T-cell (primary cell): Measurements from ENCODE around the gene TRAPPC3L. TPM values are rescaled to one million over a fixed set of nuclear protein-coding genes. Genes with fewer than 3 reads are reported as not detected.

ENCODE experiments used
- ATAC-seq, 4 experiments: fragments of 200-7000 bp in 3 of 4; fragments of 150-1000 bp in 1 of 4; cut with Tn5 transposase; replicated peaks in 1 of 4; 1 replicate in 3 of 4; 2 replicates in 1 of 4; pipeline ENCODE4 v1.10.0; 2021; ENCODE audit warnings: moderate library complexity in 3 of 4, mild to moderate bottlenecking in 2 of 4, moderate number of reproducible peaks in 1 of 4
- CTCF ChIA-PET, 2 donors: fragments of 300-600 bp; sonication (Branson Sonifier 250); formaldehyde crosslinking; loops; one replicate each; lab custom pipeline; 2022; ENCODE audit warnings: antibody characterized with exemption in 2 of 2; lab: Charles Lee
- POLR2A ChIA-PET, 2 donors: fragments of 300-600 bp; sonication (Branson Sonifier 250); formaldehyde crosslinking; loops; one replicate each; lab custom pipeline; 2022; ENCODE audit warnings: antibody characterized with exemption in 2 of 2; lab: Charles Lee
- DNase-seq, 35 experiments: peaks; one replicate each; pipeline versions ENCODE4 v3.0.0 to v3.0.0-alpha.2; 2013 to 2023
- H3K27ac ChIP-seq: one replicate; pipeline ENCODE4 v1.5.1; 2013; ENCODE audit warnings: low read length
- H3K27me3 ChIP-seq, 2 experiments: replicated peaks in 1 of 2; 1 replicate in 1 of 2; 2 replicates in 1 of 2; pipeline versions ENCODE4 v1.6.1 to v1.7.0; 2013; ENCODE audit warnings: low read length in 1 of 2, mixed read lengths in 1 of 2; ENCODE audit not compliant: control insufficient read depth in 2 of 2, insufficient read depth in 2 of 2; ENCODE audit errors: extremely low read depth in 1 of 2
- H3K36me3 ChIP-seq, 2 donors: 1 replicate in 1 of 2; 2 replicates in 1 of 2; pipeline versions ENCODE4 v1.6.1 to v1.7.0; 2013; ENCODE audit warnings: low read length in 1 of 2; ENCODE audit not compliant: control insufficient read depth in 2 of 2, insufficient read depth in 1 of 2; ENCODE audit errors: extremely low read depth in 1 of 2
- H3K4me1 ChIP-seq, 2 experiments: 1 replicate in 1 of 2; 2 replicates in 1 of 2; pipeline versions ENCODE4 v1.6.1 to v1.7.0; 2013; ENCODE audit warnings: low read length in 2 of 2, mixed read lengths in 1 of 2; ENCODE audit not compliant: insufficient read depth in 2 of 2, control insufficient read depth in 1 of 2; ENCODE audit errors: extremely low read depth in 1 of 2
- H3K4me3 ChIP-seq, 2 donors: 1 replicate in 1 of 2; 2 replicates in 1 of 2; pipeline versions ENCODE4 v1.5.1 to v1.7.0; 2013; ENCODE audit warnings: mild to moderate bottlenecking in 2 of 2, low read length in 1 of 2, moderate library complexity in 1 of 2; ENCODE audit not compliant: control insufficient read depth in 1 of 2; ENCODE audit errors: extremely low read depth in 1 of 2
- H3K9me3 ChIP-seq: 2 replicates; pipeline ENCODE4 v1.7.0; 2013
- H3K27ac Mint-ChIP-seq, 2 donors: one replicate each; pipeline ENCODE4 v1.8.0; 2020 to 2021; ENCODE audit warnings: mild to moderate bottlenecking in 2 of 2, mixed read lengths in 2 of 2
- H3K27me3 Mint-ChIP-seq, 2 donors: one replicate each; pipeline ENCODE4 v1.8.0; 2021 to 2022; ENCODE audit warnings: mixed read lengths in 2 of 2
- H3K36me3 Mint-ChIP-seq: one replicate; pipeline ENCODE4 v1.8.0; 2021; ENCODE audit warnings: mixed read lengths
- H3K4me1 Mint-ChIP-seq, 3 donors: one replicate each; pipeline ENCODE4 v1.8.0; 2020 to 2022; ENCODE audit warnings: mixed read lengths in 3 of 3, mild to moderate bottlenecking in 1 of 3
- H3K4me3 Mint-ChIP-seq, 3 donors: one replicate each; pipeline ENCODE4 v1.8.0; 2020 to 2022; ENCODE audit warnings: mild to moderate bottlenecking in 3 of 3, mixed read lengths in 3 of 3, moderate library complexity in 3 of 3
- H3K9me3 Mint-ChIP-seq, 3 donors: one replicate each; pipeline ENCODE4 v1.8.0; 2020 to 2022; ENCODE audit warnings: mixed read lengths in 3 of 3
- WGBS: methylation state at CpG from one replicate; pipeline ENCODE4 v1.1.5; 2013; ENCODE audit warnings: missing lambda C conversion rate; ENCODE audit not compliant: insufficient coverage; 5-methylcytosine and 5-hydroxymethylcytosine counted together
- total RNA-seq, 35 experiments: library from RNA in 6 of 35; stranded (reverse) in 6 of 35; fragments of 120-200 nt in 1 of 35; gene quantifications; one replicate each; pipeline versions ENCODE4 v1.2.1 to v1.2.4 and lab custom pipeline; 2013 to 2026

TRAPPC3L gene
- total RNA-seq, 5 donors from 2014 or later (not counting 1 experiment from before 2014, with no cell fraction given) = not detected

- no peaks in the 10 kb centered on the region for H3K36me3 ChIP-seq
- DNase-seq (no peak), ATAC-seq (no peak)
- ChIA-PET CTCF (interaction anchor here (0.9 to 1.0 kb wide), 3 partner anchors 241 to 312 kb away, joined by 3 to 4 read pairs (median 3); no protein-coding TSS in a partner anchor), POLR2A (no interaction called here)
- H3K4me3 ChIP-seq = no peak overlapping the region
- no peaks in the 10 kb centered on the region for H3K9me3 ChIP-seq
- no peaks in the 10 kb centered on the region for H3K27me3 ChIP-seq
- no peaks in the 10 kb centered on the region for H3K9me3 Mint-ChIP-seq
- no CpG with 5 or more reads among the region's 3 CpGs for WGBS
- H3K4me1 Mint-ChIP-seq = no peaks in the 10 kb centered on the region
- H3K4me1 ChIP-seq = no peaks in the 10 kb centered on the region
- no peak overlapping the region for H3K27ac Mint-ChIP-seq
- no peaks in the 10 kb centered on the region for H3K36me3 Mint-ChIP-seq
- H3K27me3 Mint-ChIP-seq = peaks cover 18 to 19% of the 10 kb centered on the region in 2 donors
- H3K4me3 Mint-ChIP-seq = no peak overlapping the region
- H3K27ac ChIP-seq = no peak overlapping the region
Measured at GRCh38 chr6:116529466-116530290, 15.8 kb downstream of the TRAPPC3L start.

DNA sequence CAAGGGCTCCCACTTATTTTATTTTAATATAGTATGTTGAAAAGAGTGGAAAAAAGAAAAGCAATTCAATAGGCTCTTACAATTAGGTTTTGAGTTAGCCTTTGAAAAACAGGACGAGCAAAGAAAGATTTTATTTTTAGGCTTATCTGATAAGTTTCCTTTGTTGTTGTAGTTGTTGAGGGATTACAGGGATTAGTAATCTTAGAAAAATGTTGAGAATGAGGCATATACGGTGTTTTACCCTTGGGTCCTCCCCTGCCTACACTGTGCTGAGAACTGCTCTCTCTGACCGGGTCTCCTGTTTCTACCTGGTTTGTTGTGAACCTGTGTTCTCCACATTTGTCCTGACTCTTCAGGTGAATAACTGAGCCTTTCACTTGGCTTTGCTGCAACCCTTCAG is 16.7 kb downstream of the TRAPPC3L start:
- POLR2A ChIA-PET = no interaction called here

GRCh38 chr6:116528133-116528532 is 17.4 kb downstream of the TRAPPC3L start:
- Mint-ChIP-seq H3K4me1 (no peaks in the 10 kb centered on the region), H3K9me3 (no peaks in the 10 kb centered on the region), H3K27me3 (peaks cover 16 to 18% of the 10 kb centered on the region in 2 donors), H3K27ac (no peak overlapping the region), H3K4me3 (no peak overlapping the region), H3K36me3 (no peaks in the 10 kb centered on the region)
- H3K4me1 ChIP-seq = no peaks in the 10 kb centered on the region
- DNase-seq (no peak), ATAC-seq (no peak)
- POLR2A ChIA-PET = no interaction called here
- H3K4me3 ChIP-seq = no peak overlapping the region
- H3K36me3 ChIP-seq = no peaks in the 10 kb centered on the region
- no peak overlapping the region for H3K27ac ChIP-seq
- CTCF ChIA-PET = no interaction called here
- no peaks in the 10 kb centered on the region for H3K9me3 ChIP-seq
- no peaks in the 10 kb centered on the region for H3K27me3 ChIP-seq
- WGBS = no CpG with 5 or more reads among the region's 1 CpG

More for the DNA sequence above, 16.7 kb downstream of the TRAPPC3L start:
- no peaks in the 10 kb centered on the region for H3K36me3 Mint-ChIP-seq
- H3K27ac ChIP-seq = no peak overlapping the region
- ATAC-seq (no peak), DNase-seq (no peak)
- no peaks in the 10 kb centered on the region for H3K9me3 ChIP-seq
- WGBS = 83% methylated on average over 2 of the region's 3 CpGs
- peaks cover 16 to 19% of the 10 kb centered on the region in 2 donors for H3K27me3 Mint-ChIP-seq
- H3K27ac Mint-ChIP-seq = no peak overlapping the region
- no peaks in the 10 kb centered on the region for H3K4me1 ChIP-seq
- H3K4me3 Mint-ChIP-seq = no peak overlapping the region
- no peaks in the 10 kb centered on the region for H3K9me3 Mint-ChIP-seq
- H3K4me1 Mint-ChIP-seq = no peaks in the 10 kb centered on the region
- H3K4me3 ChIP-seq = no peak overlapping the region
- H3K27me3 ChIP-seq = no peaks in the 10 kb centered on the region
- CTCF ChIA-PET = interaction anchor here (0.9 to 1.0 kb wide), 2 partner anchors 240 to 241 kb away, joined by 3 to 4 read pairs; no protein-coding TSS in a partner anchor
- no peaks in the 10 kb centered on the region for H3K36me3 ChIP-seq

DNA sequence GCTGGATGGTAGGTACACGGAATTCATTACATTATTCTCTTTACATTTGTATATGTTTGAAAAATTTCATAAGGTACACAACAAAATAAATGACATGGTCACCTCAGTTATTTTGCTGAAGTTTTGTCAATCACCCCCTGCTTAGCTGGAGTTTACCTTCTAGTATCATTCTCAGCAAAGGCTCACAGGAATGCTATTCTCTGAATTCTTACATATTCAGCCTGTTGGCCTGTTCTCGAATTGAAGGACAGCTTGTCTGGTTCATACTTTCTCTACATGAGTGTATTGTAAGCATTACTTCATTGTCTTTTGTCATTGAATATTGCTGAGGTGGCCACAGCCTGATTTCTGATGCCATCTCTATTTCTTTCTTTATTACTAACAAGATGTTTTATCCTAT is 21.2 kb downstream of the TRAPPC3L start:
- ChIA-PET POLR2A (interaction anchor here in 1 of 2 donors (0.6 kb wide), 1 partner anchor 233 kb away, joined by 3 read pairs; no protein-coding TSS in a partner anchor), CTCF (no interaction called here)
- Mint-ChIP-seq H3K36me3 (no peaks in the 10 kb centered on the region), H3K27me3 (peaks cover 0 to 3% of the 10 kb centered on the region in 2 donors), H3K27ac (no peak overlapping the region), H3K4me3 (no peak overlapping the region), H3K9me3 (no peaks in the 10 kb centered on the region), H3K4me1 (no peaks in the 10 kb centered on the region)
- WGBS = no CpG with 5 or more reads among the region's 2 CpGs
- Histone ChIP-seq H3K36me3 (no peaks in the 10 kb centered on the region), H3K9me3 (no peaks in the 10 kb centered on the region), H3K4me3 (no peak overlapping the region), H3K27me3 (no peaks in the 10 kb centered on the region), H3K4me1 (no peaks in the 10 kb centered on the region), H3K27ac (no peak overlapping the region)
- no peak for DNase-seq
- no peak for ATAC-seq

GRCh38 chr6:116522896-116523295 is 22.6 kb downstream of the TRAPPC3L start:
- ATAC-seq (no peak), DNase-seq (no peak)
- Histone ChIP-seq H3K4me3 (no peak overlapping the region), H3K36me3 (no peaks in the 10 kb centered on the region), H3K4me1 (no peaks in the 10 kb centered on the region), H3K27ac (no peak overlapping the region), H3K9me3 (no peaks in the 10 kb centered on the region), H3K27me3 (no peaks in the 10 kb centered on the region)
- Mint-ChIP-seq H3K9me3 (no peaks in the 10 kb centered on the region), H3K36me3 (no peaks in the 10 kb centered on the region), H3K4me1 (no peaks in the 10 kb centered on the region), H3K27me3 (peaks cover 4% of the 10 kb centered on the region in 2 donors), H3K27ac (no peak overlapping the region), H3K4me3 (no peak overlapping the region)
- no CpG with 5 or more reads among the region's 2 CpGs for WGBS
- ChIA-PET POLR2A (no interaction called here), CTCF (interaction anchor here (0.6 to 1.1 kb wide), 2 partner anchors 10 to 12 kb away, joined by 3 to 4 read pairs; no protein-coding TSS in a partner anchor)

- no peaks in the 10 kb centered on the region for H3K27me3 ChIP-seq
- H3K9me3 ChIP-seq = no peaks in the 10 kb centered on the region
- CTCF ChIA-PET = interaction anchor here in 1 of 2 donors (1.2 kb wide), 1 partner anchor 14 kb away, joined by 3 read pairs; no protein-coding TSS in a partner anchor
- WGBS = 100% methylated on average over 2 of the region's 4 CpGs
- no peaks in the 10 kb centered on the region for H3K4me1 Mint-ChIP-seq
- H3K27ac Mint-ChIP-seq = no peak overlapping the region
- H3K9me3 Mint-ChIP-seq = no peaks in the 10 kb centered on the region
- H3K4me3 ChIP-seq = no peak overlapping the region
- no peak for DNase-seq
- POLR2A ChIA-PET = no interaction called here
- H3K4me3 Mint-ChIP-seq = no peak overlapping the region
- ATAC-seq = no peak
- no peak overlapping the region for H3K27ac ChIP-seq
- H3K36me3 Mint-ChIP-seq = no peaks in the 10 kb centered on the region
- no peaks in the 10 kb centered on the region for H3K4me1 ChIP-seq
- peaks cover 4 to 5% of the 10 kb centered on the region in 2 donors for H3K27me3 Mint-ChIP-seq
- no peaks in the 10 kb centered on the region for H3K36me3 ChIP-seq
Measured at GRCh38 chr6:116518621-116519368, 26.7 kb downstream of the TRAPPC3L start.
